Ovary (tissue), 9 donors: ENCODE data around the gene TATDN2. TPM values are rescaled to one million over a fixed set of nuclear protein-coding genes. Genes with fewer than 3 reads are reported as not detected.

Experiments
- DNase-seq, 5 donors: peaks; one replicate each; pipeline ENCODE4 v3.0.0-alpha.2; 2019 to 2020
- H3K27ac ChIP-seq, 2 donors: fragments of 200-600 bp; one replicate each; pipeline versions ENCODE4 v1.5.1 to v1.8.0; 2019 to 2022
- H3K27me3 ChIP-seq: fragments of 200-600 bp; one replicate; pipeline ENCODE4 v1.8.0; 2022
- H3K36me3 ChIP-seq: fragments of 200-600 bp; sonication (generic); one replicate; pipeline ENCODE4 v1.5.1; 2019
- H3K4me1 ChIP-seq: one replicate; pipeline ENCODE4 v1.8.1; 2013; ENCODE audit warnings: mild to moderate bottlenecking, moderate library complexity; ENCODE audit not compliant: insufficient read depth
- H3K4me3 ChIP-seq: fragments of 200-600 bp; sonication (generic); one replicate; pipeline ENCODE4 v1.5.1; 2017
- H3K9me3 ChIP-seq, 2 donors: fragments of 200-600 bp in 1 of 2; sonication (generic) in 1 of 2; one replicate each; pipeline versions ENCODE4 v1.5.1 to v1.8.1; 2013 to 2019; ENCODE audit warnings: mild to moderate bottlenecking in 1 of 2, moderate library complexity in 1 of 2
- EP300 ChIP-seq: sonication (generic); formaldehyde crosslinking; IDR thresholded peaks from one replicate; pipeline ENCODE4 v1.6.1; 2017; ENCODE audit warnings: antibody characterized with exemption
- POLR2A ChIP-seq: fragments of 450-650 bp; IDR thresholded peaks from one replicate; pipeline ENCODE4 v1.6.1; 2017; ENCODE audit warnings: antibody characterized with exemption, mild to moderate bottlenecking, moderate library complexity
- WGBS, 3 donors: extraction: QIAGEN DNeasy Blood & Tissue Kit in 1 of 3; methylation state at CpG; one replicate each; pipeline versions ENCODE4 v1.1.5 to v1.1.7; 2013 to 2017; 5-methylcytosine and 5-hydroxymethylcytosine counted together
- intact Hi-C, 4 donors: fragments of 100-400 bp; cut with DNase I; formaldehyde crosslinking; loops; one replicate each; pipeline versions ENCODE4 v1.11.0 to v1.15.1; 2022 to 2023
- microRNA counts: library from miRNA; unstranded; fragments of <30 nt; microRNA quantifications from one replicate; lab custom pipeline; 2016
- microRNA-seq, 3 donors: library from miRNA; unstranded; fragments of <30 nt; microRNA quantifications; one replicate each; pipeline versions ENCODE4 to v1.2.0, GENCODE V29; 2019 to 2020
- polyA plus RNA-seq, 2 donors: library from polyadenylated mRNA; stranded (reverse); fragments of 200-250 nt in 1 of 2; fragments of 350-450 nt in 1 of 2; fragmentation: Illumina TruSeq in 1 of 2; extraction: RNeasy Lipid Tissue Mini Kit (QIAGEN cat#74804) in 1 of 2; gene quantifications; one replicate each; pipeline ENCODE4 v1.2.3, GENCODE V29; 2013 to 2014
- small RNA-seq: library from RNA; depleted of rRNA; stranded (forward); fragments of <200 nt; gene quantifications from one replicate; pipeline ENCODE3, GENCODE V24; 2016
- total RNA-seq, 7 donors: library from RNA; depleted of rRNA in 2 of 7; stranded (reverse); fragments of >200 nt in 2 of 7; fragmentation: NEBNext Ultra II Directional in 3 of 7; extraction: Animal tissue kit (Norgen Biotek cat#: 25700) in 3 of 7; gene quantifications; one replicate each; pipeline versions ENCODE4 v1.1.0 to v1.2.4, GENCODE V29; 2016 to 2023
- TF ChIP-seq, protein P1 (sequence below), 3 donors: fragments of 450-650 bp in 2 of 3; fragments of 200-600 bp in 1 of 3; IDR thresholded peaks; one replicate each; pipeline versions ENCODE4 v1.5.1 to v1.8.0; 2016 to 2022; ENCODE audit warnings: antibody characterized with exemption in 3 of 3, mild to moderate bottlenecking in 1 of 3
- donor health status: DM: no; HTN: no; CAD: no; lungs with moderate emphysema.
- donor health status: DM: no; HTN: no; CAD: no.
- donor health status: Bipolar disorder and iron deficiency.
- donor health status: DM: yes; HTN: yes; CAD: no.
- donor health status: DM: no; HTN: no; CAD: no.
- donor health status: DM: yes; HTN: yes; CAD: no.

Gene TATDN2
- total and polyA plus RNA-seq, 9 donors = 17.3 to 46.4 (median 38.7) TPM

GRCh38 chr3:10327592-10327991 is 79.3 kb downstream of the TATDN2 start:
- Histone ChIP-seq H3K36me3 (no peaks in the 10 kb centered on the region), H3K4me3 (no peak overlapping the region), H3K4me1 (no peaks in the 10 kb centered on the region), H3K27ac (no peak overlapping the region), H3K9me3 (no peaks in the 10 kb centered on the region), H3K27me3 (no peaks in the 10 kb centered on the region)
- intact Hi-C loops = no loop called here
- DNase-seq = no peak
- TF ChIP-seq POLR2A = no peak
- TF ChIP-seq, protein P1, sequence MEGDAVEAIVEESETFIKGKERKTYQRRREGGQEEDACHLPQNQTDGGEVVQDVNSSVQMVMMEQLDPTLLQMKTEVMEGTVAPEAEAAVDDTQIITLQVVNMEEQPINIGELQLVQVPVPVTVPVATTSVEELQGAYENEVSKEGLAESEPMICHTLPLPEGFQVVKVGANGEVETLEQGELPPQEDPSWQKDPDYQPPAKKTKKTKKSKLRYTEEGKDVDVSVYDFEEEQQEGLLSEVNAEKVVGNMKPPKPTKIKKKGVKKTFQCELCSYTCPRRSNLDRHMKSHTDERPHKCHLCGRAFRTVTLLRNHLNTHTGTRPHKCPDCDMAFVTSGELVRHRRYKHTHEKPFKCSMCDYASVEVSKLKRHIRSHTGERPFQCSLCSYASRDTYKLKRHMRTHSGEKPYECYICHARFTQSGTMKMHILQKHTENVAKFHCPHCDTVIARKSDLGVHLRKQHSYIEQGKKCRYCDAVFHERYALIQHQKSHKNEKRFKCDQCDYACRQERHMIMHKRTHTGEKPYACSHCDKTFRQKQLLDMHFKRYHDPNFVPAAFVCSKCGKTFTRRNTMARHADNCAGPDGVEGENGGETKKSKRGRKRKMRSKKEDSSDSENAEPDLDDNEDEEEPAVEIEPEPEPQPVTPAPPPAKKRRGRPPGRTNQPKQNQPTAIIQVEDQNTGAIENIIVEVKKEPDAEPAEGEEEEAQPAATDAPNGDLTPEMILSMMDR (IDR thresholded peaks at IDR 0.05) = no peak
- WGBS, 3 donors = 49 to 54% (median 54%) methylated on average over 10 of the region's 10 CpGs

GRCh38 chr3:10328460-10329071 is 80.3 kb downstream of the TATDN2 start:
- H3K9me3 ChIP-seq = no peaks in the 10 kb centered on the region
- DNase-seq = no peak
- WGBS, 3 donors = 23 to 43% (median 37%) methylated on average over 31 of the region's 31 CpGs
- H3K4me3 ChIP-seq = no peak overlapping the region
- H3K4me1 ChIP-seq = no peaks in the 10 kb centered on the region
- intact Hi-C loops = no loop called here
- no peaks in the 10 kb centered on the region for H3K36me3 ChIP-seq
- H3K27me3 ChIP-seq = no peaks in the 10 kb centered on the region
- H3K27ac ChIP-seq = no peak overlapping the region
- TF ChIP-seq, protein P1 (IDR thresholded peaks at IDR 0.05) = no peak
- no peak for TF ChIP-seq POLR2A
- TF ChIP-seq EP300 = no peak

- no peaks in the 10 kb centered on the region for H3K9me3 ChIP-seq
- no peaks in the 10 kb centered on the region for H3K27me3 ChIP-seq
- no peak for DNase-seq
- H3K27ac ChIP-seq = no peak overlapping the region
- H3K4me3 ChIP-seq = no peak overlapping the region
- intact Hi-C loops = no loop called here
- WGBS, 3 donors = 61 to 66% (median 66%) methylated on average over 14 of the region's 14 CpGs
- TF ChIP-seq, protein P1 (IDR thresholded peaks at IDR 0.05) = no peak
- no peak for TF ChIP-seq POLR2A
- no peak for TF ChIP-seq EP300
- H3K4me1 ChIP-seq = no peaks in the 10 kb centered on the region
- H3K36me3 ChIP-seq = no peaks in the 10 kb centered on the region
Measured at GRCh38 chr3:10329495-10330015, 81.3 kb downstream of the TATDN2 start.

GRCh38 chr3:10330319-10330718 is 82.1 kb downstream of the TATDN2 start:
- intact Hi-C loops = no loop called here
- Histone ChIP-seq H3K27ac (no peak overlapping the region), H3K36me3 (no peaks in the 10 kb centered on the region), H3K4me1 (no peaks in the 10 kb centered on the region), H3K9me3 (no peaks in the 10 kb centered on the region), H3K27me3 (no peaks in the 10 kb centered on the region), H3K4me3 (no peak overlapping the region)
- WGBS, 3 donors = 66 to 75% (median 72%) methylated on average over 12 of the region's 12 CpGs
- TF ChIP-seq EP300 (no peak), POLR2A (no peak)
- TF ChIP-seq, protein P1 (IDR thresholded peaks at IDR 0.05) = no peak
- DNase-seq = no peak

MicroRNA genes within 50 kb of the gene (microRNA counts, 767-probe panel; counts per million panel counts)
- 530 counts per million, percentile 78 among the panel's probes with 10 or more counts for microRNA hsa-miR-378b (lab: Ali Mortazavi, UCI)

Small RNA genes within 50 kb of the gene (microRNA-seq; reads per million reads assigned to microRNA genes)
- gene MIR378B = 0 to 0.38 (median 0) reads per million in 3 donors

Small RNA genes within 50 kb of the gene (small RNA-seq; reads per million reads assigned to genes)
- gene MIR378B = not detected
- not detected for gene RF02126

Other genes starting within 250 kb of the TATDN2 start
- 1 to 10 TPM; 2.0 to 4.1 (median 3.4) TPM for gene FANCD2, start 222.0 kb upstream of the TATDN2 start, total RNA-seq
- 1 to 10 TPM; 2.4 to 4.3 TPM for gene FANCD2, start 222.0 kb upstream of the TATDN2 start, polyA plus RNA-seq
- gene FANCD2OS, start 140.2 kb upstream of the TATDN2 start, total RNA-seq = not detected
- gene FANCD2OS, start 140.2 kb upstream of the TATDN2 start, polyA plus RNA-seq = not detected
- gene BRK1, start 132.8 kb upstream of the TATDN2 start, total RNA-seq = 100 to 1,000 TPM in 5 of 7 donors, 10 to 100 TPM in 2; 69.7 to 130 (median 123) TPM
- 100 to 1,000 TPM; 178 to 292 TPM for gene BRK1, start 132.8 kb upstream of the TATDN2 start, polyA plus RNA-seq
- 10 to 100 TPM; 22.5 to 36.0 (median 32.9) TPM for gene VHL, start 106.7 kb upstream of the TATDN2 start, total RNA-seq
- 10 to 100 TPM; 24.2 to 55.2 TPM for gene VHL, start 106.7 kb upstream of the TATDN2 start, polyA plus RNA-seq
- gene IRAK2, start 83.5 kb upstream of the TATDN2 start, total RNA-seq = 1 to 10 TPM; 1.4 to 1.8 (median 1.5) TPM
- gene IRAK2, start 83.5 kb upstream of the TATDN2 start, polyA plus RNA-seq = 1 to 10 TPM; 1.1 to 2.3 TPM
- 1 to 10 TPM in 5 of 7 donors, under 1 TPM in 2; 0.24 to 2.4 (median 1.7) TPM for gene GHRL, start 44.5 kb downstream of the TATDN2 start, total RNA-seq
- under 1 TPM; 0.23 to 0.34 TPM for gene GHRL, start 44.5 kb downstream of the TATDN2 start, polyA plus RNA-seq
- 10 to 100 TPM; 48.8 to 93.6 (median 74.5) TPM for gene SEC13, start 72.7 kb downstream of the TATDN2 start, total RNA-seq
- gene SEC13, start 72.7 kb downstream of the TATDN2 start, polyA plus RNA-seq = 10 to 100 TPM; 47.6 to 75.5 TPM